CD14-positive monocyte (primary cell): ENCODE data around the gene TSPAN33. TPM values are rescaled to one million over a fixed set of nuclear protein-coding genes. Genes with fewer than 3 reads are reported as not detected.

Experiments used
- DNase-seq, 3 donors: peaks; one replicate each; pipeline ENCODE4 v3.0.0-alpha.2; 2011 to 2022
- H2AFZ ChIP-seq: 2 replicates; pipeline ENCODE4 v1.6.0; 2012; ENCODE audit warnings: mild to moderate bottlenecking, low read depth, low read length, inconsistent platforms; ENCODE audit not compliant: insufficient read depth, poor library complexity, severe bottlenecking
- H3K27ac ChIP-seq, 2 donors: 1 replicate in 1 of 2; 2 replicates in 1 of 2; pipeline ENCODE4 v1.5.1; 2012 to 2013; ENCODE audit warnings: low read length in 2 of 2, control low read depth in 1 of 2, inconsistent platforms in 1 of 2, low read depth in 1 of 2, mild to moderate bottlenecking in 1 of 2
- H3K27me3 ChIP-seq, 2 donors: one replicate each; pipeline versions ENCODE4 v1.6.0 to v1.6.1; 2011 to 2013; ENCODE audit warnings: low read length in 2 of 2; ENCODE audit not compliant: control insufficient read depth in 2 of 2, insufficient read depth in 2 of 2
- H3K36me3 ChIP-seq, 2 donors: replicated peaks in 1 of 2; 1 replicate in 1 of 2; 2 replicates in 1 of 2; pipeline versions ENCODE4 v1.5.1 to v1.6.1; 2012 to 2013; ENCODE audit warnings: low read length in 2 of 2, control low read depth in 1 of 2, inconsistent platforms in 1 of 2, mild to moderate bottlenecking in 1 of 2; ENCODE audit not compliant: insufficient read depth in 2 of 2, control insufficient read depth in 1 of 2
- H3K4me1 ChIP-seq, 2 donors: 1 replicate in 1 of 2; 2 replicates in 1 of 2; pipeline versions ENCODE4 v1.5.1 to v1.6.1; 2012 to 2013; ENCODE audit warnings: low read length in 2 of 2, control low read depth in 1 of 2, inconsistent platforms in 1 of 2, mild to moderate bottlenecking in 1 of 2, moderate library complexity in 1 of 2; ENCODE audit not compliant: insufficient read depth in 2 of 2, control insufficient read depth in 1 of 2
- H3K4me2 ChIP-seq: replicated peaks from 2 replicates; pipeline ENCODE3; 2012; ENCODE audit warnings: low read length, moderate library complexity, mild to moderate bottlenecking; ENCODE audit not compliant: poor library complexity, severe bottlenecking; ENCODE audit errors: extremely low read depth
- H3K4me3 ChIP-seq, 3 experiments: fragments of 200-600 bp in 1 of 3; sonication (generic) in 1 of 3; replicated peaks in 1 of 3; 1 replicate in 2 of 3; 2 replicates in 1 of 3; pipeline ENCODE4 v1.5.1; 2011 to 2013; ENCODE audit warnings: low read length in 3 of 3, mild to moderate bottlenecking in 3 of 3, control low read depth in 2 of 3, low read depth in 2 of 3, inconsistent platforms in 1 of 3, moderate library complexity in 1 of 3
- H3K79me2 ChIP-seq: 2 replicates; pipeline ENCODE4 v1.6.0; 2012; ENCODE audit warnings: mild to moderate bottlenecking, control low read depth, inconsistent platforms, low read length, moderate library complexity; ENCODE audit not compliant: insufficient read depth
- H3K9ac ChIP-seq: 2 replicates; pipeline ENCODE4 v1.6.0; 2017; ENCODE audit warnings: low read length, mild to moderate bottlenecking; ENCODE audit not compliant: insufficient read depth, poor library complexity, severe bottlenecking
- H3K9me3 ChIP-seq, 2 donors: replicated peaks in 1 of 2; 1 replicate in 1 of 2; 2 replicates in 1 of 2; pipeline versions ENCODE4 v1.5.1 to v1.6.1; 2012 to 2013; ENCODE audit warnings: low read length in 2 of 2, control low read depth in 1 of 2; ENCODE audit not compliant: control insufficient read depth in 1 of 2, insufficient read depth in 1 of 2
- H4K20me1 ChIP-seq: 2 replicates; pipeline ENCODE4 v1.6.0; 2012; ENCODE audit warnings: mild to moderate bottlenecking, low read length, control low read depth, moderate library complexity; ENCODE audit not compliant: insufficient read depth
- H3K27ac Mint-ChIP-seq, 7 donors: one replicate each; pipeline ENCODE4 v1.8.0; 2020; ENCODE audit warnings: mild to moderate bottlenecking in 7 of 7, mixed read lengths in 7 of 7, moderate library complexity in 6 of 7, inconsistent platforms in 2 of 7
- H3K27me3 Mint-ChIP-seq, 3 donors: one replicate each; pipeline ENCODE4 v1.8.0; 2021 to 2022; ENCODE audit warnings: low read depth in 3 of 3, mild to moderate bottlenecking in 3 of 3, mixed read lengths in 3 of 3, moderate library complexity in 3 of 3, inconsistent platforms in 1 of 3
- H3K36me3 Mint-ChIP-seq, 2 donors: one replicate each; pipeline ENCODE4 v1.8.0; 2020; ENCODE audit warnings: mixed read lengths in 2 of 2, inconsistent platforms in 1 of 2, mild to moderate bottlenecking in 1 of 2
- H3K4me1 Mint-ChIP-seq: one replicate; pipeline ENCODE4 v1.8.0; 2020; ENCODE audit warnings: mild to moderate bottlenecking, mixed read lengths
- H3K4me3 Mint-ChIP-seq, 2 donors: one replicate each; pipeline ENCODE4 v1.8.0; 2020; ENCODE audit warnings: mild to moderate bottlenecking in 2 of 2, mixed read lengths in 2 of 2, moderate library complexity in 1 of 2
- H3K9me3 Mint-ChIP-seq, 7 donors: one replicate each; pipeline ENCODE4 v1.8.0; 2020 to 2022; ENCODE audit warnings: mixed read lengths in 7 of 7, mild to moderate bottlenecking in 6 of 7, moderate library complexity in 6 of 7, inconsistent platforms in 2 of 7
- WGBS: methylation state at CpG from one replicate; pipeline ENCODE4 v1.1.5; 2013; ENCODE audit warnings: missing lambda C conversion rate; ENCODE audit not compliant: insufficient coverage; 5-methylcytosine and 5-hydroxymethylcytosine counted together
- intact Hi-C, 2 donors: fragments of 100-400 bp; cut with micrococcal nuclease; formaldehyde crosslinking; loops; one replicate each; pipeline versions ENCODE4 v1.15.0 to v1.15.1; 2023
- polyA plus RNA-seq, 3 donors: library from polyadenylated mRNA; depleted of rRNA in 1 of 3; unstranded in 2 of 3; stranded (reverse) in 1 of 3; fragments of 300-500 nt in 2 of 3; fragments of >200 nt in 1 of 3; fragmentation: Illumina TruSeq in 2 of 3; gene quantifications; 1 replicate in 2 of 3; 2 replicates in 1 of 3; pipeline ENCODE4 v1.2.3, GENCODE V29; 2012 to 2021
- TF ChIP-seq, protein P1 (sequence below): fragments of 200-600 bp; IDR thresholded peaks from one replicate; pipeline ENCODE4 v1.8.0; 2022; ENCODE audit warnings: antibody characterized with exemption, mild to moderate bottlenecking

The TSPAN33 gene
- polyA plus RNA-seq, 3 donors, result 2.9 to 7.5 (median 4.4) TPM

DNA sequence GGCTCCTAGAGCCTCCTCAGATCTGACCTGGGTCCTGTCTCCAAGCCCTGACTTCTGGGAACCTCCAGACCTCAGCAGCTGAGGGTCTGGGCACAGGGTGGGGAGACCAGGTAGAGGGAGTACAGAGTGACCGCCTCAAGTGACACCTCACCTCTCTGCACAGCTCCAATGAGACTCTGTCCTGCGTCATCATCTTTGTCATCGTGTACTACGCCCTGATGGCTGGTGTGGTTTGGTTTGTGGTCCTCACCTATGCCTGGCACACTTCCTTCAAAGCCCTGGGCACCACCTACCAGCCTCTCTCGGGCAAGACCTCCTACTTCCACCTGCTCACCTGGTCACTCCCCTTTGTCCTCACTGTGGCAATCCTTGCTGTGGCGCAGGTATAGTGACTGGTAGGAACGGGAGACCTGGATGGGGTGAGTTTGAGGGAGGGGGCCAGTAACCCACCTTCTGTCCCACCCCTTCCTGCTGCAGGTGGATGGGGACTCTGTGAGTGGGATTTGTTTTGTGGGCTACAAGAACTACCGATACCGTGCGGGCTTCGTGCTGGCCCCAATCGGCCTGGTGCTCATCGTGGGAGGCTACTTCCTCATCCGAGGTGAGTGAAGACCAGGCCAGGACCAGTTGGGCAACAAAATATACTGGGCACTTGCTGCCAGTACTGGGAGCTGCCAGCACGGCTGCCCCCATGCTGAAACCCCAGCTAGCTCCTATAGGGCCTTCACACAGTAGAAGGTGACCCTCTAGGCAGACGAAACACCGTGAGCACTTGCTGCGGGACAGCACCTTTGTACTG lies 61.7 kb downstream of the TSPAN33 start:
- 67% methylated on average over 8 of the region's 18 CpGs for WGBS

DNA sequence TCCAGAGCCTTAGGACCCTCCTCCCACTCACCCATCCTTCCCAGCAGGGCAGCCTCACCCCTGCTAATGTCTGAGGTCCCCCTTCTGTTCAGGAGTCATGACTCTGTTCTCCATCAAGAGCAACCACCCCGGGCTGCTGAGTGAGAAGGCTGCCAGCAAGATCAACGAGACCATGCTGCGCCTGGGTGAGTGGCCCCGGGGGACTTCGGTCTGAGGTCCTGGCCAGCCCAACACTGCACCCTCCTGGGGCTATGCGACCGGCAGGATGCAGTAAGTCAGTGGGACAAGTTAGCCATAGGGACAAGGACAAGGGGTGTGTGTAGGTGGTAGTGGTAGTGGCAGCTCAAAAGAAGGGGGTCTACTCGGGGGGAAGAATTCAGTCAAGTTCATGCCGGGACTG lies 64.2 kb downstream of the TSPAN33 start:
- intact Hi-C loops, result loop anchor here in 1 of 2 donors (5.0 kb wide), 1 partner anchor 41 kb away; no protein-coding TSS in a partner anchor
- H3K27ac ChIP-seq, result no peak overlapping the region
- TF ChIP-seq, protein P1, sequence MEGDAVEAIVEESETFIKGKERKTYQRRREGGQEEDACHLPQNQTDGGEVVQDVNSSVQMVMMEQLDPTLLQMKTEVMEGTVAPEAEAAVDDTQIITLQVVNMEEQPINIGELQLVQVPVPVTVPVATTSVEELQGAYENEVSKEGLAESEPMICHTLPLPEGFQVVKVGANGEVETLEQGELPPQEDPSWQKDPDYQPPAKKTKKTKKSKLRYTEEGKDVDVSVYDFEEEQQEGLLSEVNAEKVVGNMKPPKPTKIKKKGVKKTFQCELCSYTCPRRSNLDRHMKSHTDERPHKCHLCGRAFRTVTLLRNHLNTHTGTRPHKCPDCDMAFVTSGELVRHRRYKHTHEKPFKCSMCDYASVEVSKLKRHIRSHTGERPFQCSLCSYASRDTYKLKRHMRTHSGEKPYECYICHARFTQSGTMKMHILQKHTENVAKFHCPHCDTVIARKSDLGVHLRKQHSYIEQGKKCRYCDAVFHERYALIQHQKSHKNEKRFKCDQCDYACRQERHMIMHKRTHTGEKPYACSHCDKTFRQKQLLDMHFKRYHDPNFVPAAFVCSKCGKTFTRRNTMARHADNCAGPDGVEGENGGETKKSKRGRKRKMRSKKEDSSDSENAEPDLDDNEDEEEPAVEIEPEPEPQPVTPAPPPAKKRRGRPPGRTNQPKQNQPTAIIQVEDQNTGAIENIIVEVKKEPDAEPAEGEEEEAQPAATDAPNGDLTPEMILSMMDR, result no peak
- Mint-ChIP-seq H3K4me1 (peaks cover 4% of the 10 kb centered on the region), H3K9me3 (peaks cover 0 to 2% (median 0%) of the 10 kb centered on the region in 7 donors), H3K36me3 (no peaks in the 10 kb centered on the region), H3K27me3 (peaks cover 0 to 13% (median 4%) of the 10 kb centered on the region in 3 donors), H3K27ac (no peak overlapping the region), H3K4me3 (no peak overlapping the region)
- H3K27me3 ChIP-seq, result no peaks in the 10 kb centered on the region
- no peak overlapping the region for H3K9ac ChIP-seq
- H3K4me2 ChIP-seq, result no peak overlapping the region
- no peaks in the 10 kb centered on the region for H3K4me1 ChIP-seq
- no peaks in the 10 kb centered on the region for H3K36me3 ChIP-seq
- no peak overlapping the region for H2AFZ ChIP-seq
- H3K9me3 ChIP-seq, result no peaks in the 10 kb centered on the region
- no peak overlapping the region for H3K4me3 ChIP-seq
- H3K79me2 ChIP-seq, result no peaks in the 10 kb centered on the region
- DNase-seq, result no peak
- 95% methylated on average over 7 of the region's 9 CpGs for WGBS
- H4K20me1 ChIP-seq, result no peaks in the 10 kb centered on the region

More for the DNA sequence above, 61.7 kb downstream of the TSPAN33 start:
- H3K9me3 Mint-ChIP-seq, result peaks cover 0 to 2% (median 0%) of the 10 kb centered on the region in 7 donors
- no peaks in the 10 kb centered on the region for H3K27me3 ChIP-seq
- DNase-seq, result no peak
- H3K27ac Mint-ChIP-seq, result no peak overlapping the region
- H3K79me2 ChIP-seq, result no peaks in the 10 kb centered on the region
- intact Hi-C loops, result loop anchor here in 1 of 2 donors (5.0 kb wide), 1 partner anchor 39 kb away; no protein-coding TSS in a partner anchor
- peaks cover 9% of the 10 kb centered on the region in 2 donors for H3K4me1 ChIP-seq
- no peak overlapping the region for H2AFZ ChIP-seq
- peaks cover 14% of the 10 kb centered on the region for H3K4me1 Mint-ChIP-seq
- H4K20me1 ChIP-seq, result no peaks in the 10 kb centered on the region
- TF ChIP-seq, protein P1, result no peak
- H3K4me3 Mint-ChIP-seq, result no peak overlapping the region
- no peaks in the 10 kb centered on the region for H3K9me3 ChIP-seq
- no peak overlapping the region for H3K4me3 ChIP-seq
- no peaks in the 10 kb centered on the region for H3K36me3 Mint-ChIP-seq
- H3K4me2 ChIP-seq, result no peak overlapping the region
- H3K36me3 ChIP-seq, result no peaks in the 10 kb centered on the region
- no peak overlapping the region for H3K9ac ChIP-seq
- H3K27ac ChIP-seq, result no peak overlapping the region
- peaks cover 0 to 9% (median 3%) of the 10 kb centered on the region in 3 donors for H3K27me3 Mint-ChIP-seq
